ENCODE measurements around the gene NDC1.

Gene NDC1

GRCh38 chr1:53871773-53872484, 33.8 kb upstream of the NDC1 start:
- TF ChIP-seq PPARA (CRISPR knock-in tag; IDR thresholded peaks at IDR 0.05; ENCODE audit: borderline replicate concordance) (no peak), TSHZ2 (CRISPR knock-in tag; IDR thresholded peaks at IDR 0.05) (no peak), ESRRG (CRISPR knock-in tag; IDR thresholded peaks at IDR 0.05) (no peak), GLIS3 (CRISPR knock-in tag; IDR thresholded peaks at IDR 0.05) (no peak), RARB (CRISPR knock-in tag; IDR thresholded peaks at IDR 0.05) (no peak), CSRNP3 (CRISPR knock-in tag; IDR thresholded peaks at IDR 0.05) (no peak), ZNF70 (CRISPR knock-in tag; IDR thresholded peaks at IDR 0.05) (no peak), BACH2 (CRISPR knock-in tag; IDR thresholded peaks at IDR 0.05; ENCODE audit: borderline replicate concordance) (no peak), ISL1 (CRISPR knock-in tag; IDR thresholded peaks at IDR 0.05) (no peak), TOX (CRISPR knock-in tag; IDR thresholded peaks at IDR 0.05; ENCODE audit: borderline replicate concordance) (no peak), CREB5 (CRISPR knock-in tag; IDR thresholded peaks at IDR 0.05; ENCODE audit: low read depth) (no peak), ARNTL (CRISPR knock-in tag; IDR thresholded peaks at IDR 0.05; ENCODE audit: borderline replicate concordance, low read depth) (no peak), PATZ1 (CRISPR knock-in tag; IDR thresholded peaks at IDR 0.05; ENCODE audit: borderline replicate concordance) (no peak)
- ATAC-seq, result no peak

- no peak for ATAC-seq
- TF ChIP-seq ARNTL (CRISPR knock-in tag; IDR thresholded peaks at IDR 0.05; ENCODE audit: borderline replicate concordance, low read depth) (no peak), ISL1 (CRISPR knock-in tag; IDR thresholded peaks at IDR 0.05) (no peak), TOX (CRISPR knock-in tag; IDR thresholded peaks at IDR 0.05; ENCODE audit: borderline replicate concordance) (no peak), POU6F1 (CRISPR knock-in tag; IDR thresholded peaks at IDR 0.05; ENCODE audit: borderline replicate concordance, low read depth) (no peak), ZNF70 (CRISPR knock-in tag; IDR thresholded peaks at IDR 0.05) (no peak), SNAI2 (CRISPR knock-in tag; IDR thresholded peaks at IDR 0.05) (no peak), GLIS3 (CRISPR knock-in tag; IDR thresholded peaks at IDR 0.05) (no peak), ESRRG (CRISPR knock-in tag; IDR thresholded peaks at IDR 0.05) (no peak), PATZ1 (CRISPR knock-in tag; IDR thresholded peaks at IDR 0.05; ENCODE audit: borderline replicate concordance) (no peak), TSHZ2 (CRISPR knock-in tag; IDR thresholded peaks at IDR 0.05) (no peak), CSDC2 (CRISPR knock-in tag; IDR thresholded peaks at IDR 0.05) (no peak), ZFP30 (CRISPR knock-in tag; IDR thresholded peaks at IDR 0.05) (no peak), CSRNP3 (CRISPR knock-in tag; IDR thresholded peaks at IDR 0.05) (no peak)
These were observed 33.1 kb upstream of the NDC1 start for GRCh38 chr1:53871221-53871620.

All from SK-N-SH treated with all-trans-retinoic acid at 6 μM for 48 hours (cell line).